ENCODE data around the gene PYGM. TPM values are rescaled to one million over a fixed set of nuclear protein-coding genes. Genes with fewer than 3 reads are reported as not detected.

The PYGM gene
- total RNA-seq, 1 experiment from 2014 or later, result 3.6 TPM

DNA sequence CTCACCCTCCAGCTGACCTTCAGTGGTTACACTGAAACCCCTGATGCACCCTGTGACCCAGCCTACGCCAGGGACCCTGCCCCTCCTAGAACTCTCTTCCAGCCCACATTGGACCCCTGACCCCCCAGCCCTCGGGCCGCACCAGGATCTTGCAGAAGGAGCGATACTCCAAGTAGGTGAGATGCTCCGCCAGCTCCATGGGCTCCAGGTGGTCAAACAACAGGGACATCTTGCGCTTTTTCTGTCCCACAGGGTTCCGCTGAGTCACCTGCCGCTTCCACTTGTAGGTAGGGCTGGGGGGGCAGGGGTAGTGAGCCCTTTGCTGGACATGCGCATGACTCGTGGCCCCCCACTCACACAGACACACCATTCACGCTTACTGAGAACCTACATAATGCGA, 19.9 kb downstream of the PYGM start:
- no peak overlapping the region for H3K27ac ChIP-seq (ENCODE audit: insufficient read length, low read depth, low read length)
- peaks cover 32% of the 10 kb centered on the region for H3K23me2 ChIP-seq (ENCODE audit: insufficient read length, low read depth, low read length, poor library complexity, severe bottlenecking)
- no peak overlapping the region for H3K18ac ChIP-seq (ENCODE audit: insufficient read length, low read depth, low read length)
- no peak overlapping the region for H2AK5ac ChIP-seq (ENCODE audit: insufficient read length, low read length)
- H3K4me1 ChIP-seq (ENCODE audit: insufficient read depth, low read length), result no peaks in the 10 kb centered on the region; the same call in 1 of the 2 replicates
- no peak overlapping the region for H4K5ac ChIP-seq (ENCODE audit: insufficient read length, low read depth, low read length)
- Mint-ChIP-seq H3K4me1 (peaks cover 40 to 42% of the 10 kb centered on the region in 2 experiments), H3K36me3 (ENCODE audit: insufficient read depth in 1 of 3, low read depth in 3 of 3) (peaks cover 0 to 17% (median 3%) of the 10 kb centered on the region in 3 experiments; a peak in 4 of 7 replicates), H3K27ac (peak overlapping the region in 1 of 3 experiments; percentile 72; a peak in 1 of 7 replicates), H3K27me3 (ENCODE audit: low read depth) (peaks cover 49% of the 10 kb centered on the region), H3K9me3 (no peaks in the 10 kb centered on the region), H3K4me3 (no peak overlapping the region)
- H3K56ac ChIP-seq (ENCODE audit: insufficient read length, low read depth, low read length), result no peak overlapping the region
- H3K79me1 ChIP-seq (ENCODE audit: insufficient read depth, low read depth, low read length, poor library complexity, severe bottlenecking), result no peaks in the 10 kb centered on the region
- H3K9me3 ChIP-seq (ENCODE audit: control insufficient read depth, low read depth, low read length), result no peaks in the 10 kb centered on the region
- no peak overlapping the region for H2BK120ac ChIP-seq (ENCODE audit: low read depth, low read length, poor library complexity, severe bottlenecking)
- H2AFZ ChIP-seq (ENCODE audit: low read length), result no peak overlapping the region
- H2BK20ac ChIP-seq (ENCODE audit: low read depth, low read length, poor library complexity, severe bottlenecking), result no peak overlapping the region
- H3T11ph ChIP-seq (ENCODE audit: low read length), result no peak overlapping the region
- H2BK15ac ChIP-seq (ENCODE audit: low read depth, low read length), result no peak overlapping the region
- no peak for DNase-seq
- peaks cover 1% of the 10 kb centered on the region; the same call in 1 of the 2 replicates for H3K27me3 ChIP-seq (ENCODE audit: insufficient read depth, low read length)
- no peak overlapping the region for H3K9ac ChIP-seq (ENCODE audit: extremely low read depth, insufficient read length, low read length)
- no peak overlapping the region for H3K23ac ChIP-seq (ENCODE audit: insufficient read length, low read depth, low read length)
- no peak overlapping the region for H2BK12ac ChIP-seq (ENCODE audit: insufficient read length, low read depth, low read length)
- no peak overlapping the region for H3K4me2 ChIP-seq (ENCODE audit: insufficient read depth, insufficient read length, low read length)
- H4K91ac ChIP-seq (ENCODE audit: insufficient read length, low read depth, low read length), result no peak overlapping the region
- no peak overlapping the region for H2BK5ac ChIP-seq (ENCODE audit: insufficient read length, low read length)
- no CpG with 5 or more reads among the region's 12 CpGs for WGBS (ENCODE audit: extremely low coverage, insufficient read length, low lambda C conversion rate)
- H4K8ac ChIP-seq (replicated peaks; ENCODE audit: insufficient read length, low read depth, low read length), result no peak overlapping the region
- no peaks in the 10 kb centered on the region for H4K20me1 ChIP-seq (ENCODE audit: control insufficient read depth, insufficient read depth, insufficient read length)
- no peak overlapping the region for H3K14ac ChIP-seq (ENCODE audit: insufficient read depth, low read length)
- no peaks in the 10 kb centered on the region for H3K79me2 ChIP-seq (ENCODE audit: insufficient read depth, low read length)
- H3K4ac ChIP-seq (ENCODE audit: low read depth, low read length), result no peak overlapping the region
- TF ChIP-seq CTCF (conservative IDR thresholded peaks at IDR 0.05), result no peak

All from H9 (cell line).